ENCODE results near the gene S100Z. TPM values are rescaled to one million over a fixed set of nuclear protein-coding genes. Genes with fewer than 3 reads are reported as not detected.

Gene S100Z
- total and polyA plus RNA-seq, 9 donors, result 0.08 to 1.2 (median 0.22) TPM; not detected in 5

- Histone ChIP-seq H3K36me3 (no peaks in the 10 kb centered on the region), H3K27ac (no peak overlapping the region), H3K4me1 (ENCODE audit: insufficient read depth) (no peaks in the 10 kb centered on the region), H3K9me3 (no peaks in the 10 kb centered on the region), H3K4me3 (no peak overlapping the region), H3K27me3 (no peaks in the 10 kb centered on the region)
- no peak for DNase-seq
- intact Hi-C loops (cut with DNase I), result no loop called here
- TF ChIP-seq CTCF (IDR thresholded peaks at IDR 0.05) (no peak), EP300 (IDR thresholded peaks at IDR 0.05) (no peak), POLR2A (IDR thresholded peaks at IDR 0.05) (no peak)
- WGBS, 3 donors, result 65 to 80% (median 69%) methylated on average over 4 of the region's 4 CpGs
Measured at GRCh38 chr5:76836585-76836984, 13.2 kb upstream of the S100Z start.

GRCh38 chr5:76838481-76839261 lies 11.1 kb upstream of the S100Z start:
- H3K27ac ChIP-seq, result no peak overlapping the region
- H3K36me3 ChIP-seq, result no peaks in the 10 kb centered on the region
- TF ChIP-seq EP300 (IDR thresholded peaks at IDR 0.05) (no peak), POLR2A (IDR thresholded peaks at IDR 0.05) (no peak), CTCF (IDR thresholded peaks at IDR 0.05) (no peak)
- WGBS, 3 donors, result 49 to 52% (median 52%) methylated on average over 7 of the region's 7 CpGs
- DNase-seq, result no peak
- intact Hi-C loops (cut with DNase I), result no loop called here
- H3K27me3 ChIP-seq, result no peaks in the 10 kb centered on the region
- H3K9me3 ChIP-seq, result no peaks in the 10 kb centered on the region
- no peaks in the 10 kb centered on the region for H3K4me1 ChIP-seq (ENCODE audit: insufficient read depth)
- H3K4me3 ChIP-seq, result no peak overlapping the region

GRCh38 chr5:76841361-76841760 lies 8.5 kb upstream of the S100Z start:
- no peaks in the 10 kb centered on the region for H3K27me3 ChIP-seq
- TF ChIP-seq EP300 (IDR thresholded peaks at IDR 0.05), result no peak
- no peak for TF ChIP-seq POLR2A (IDR thresholded peaks at IDR 0.05)
- no peak for TF ChIP-seq CTCF (IDR thresholded peaks at IDR 0.05)
- H3K4me1 ChIP-seq (ENCODE audit: insufficient read depth), result no peaks in the 10 kb centered on the region
- 73 to 82% (median 79%) methylated on average over 3 of the region's 3 CpGs for WGBS, 3 donors
- H3K36me3 ChIP-seq, result no peaks in the 10 kb centered on the region
- no peak for DNase-seq
- no peak overlapping the region for H3K27ac ChIP-seq
- H3K4me3 ChIP-seq, result no peak overlapping the region
- H3K9me3 ChIP-seq, result no peaks in the 10 kb centered on the region
- intact Hi-C loops (cut with DNase I), result no loop called here

GRCh38 chr5:76845890-76846289 lies 3.9 kb upstream of the S100Z start:
- Histone ChIP-seq H3K4me1 (ENCODE audit: insufficient read depth) (no peaks in the 10 kb centered on the region), H3K9me3 (no peaks in the 10 kb centered on the region), H3K27ac (no peak overlapping the region), H3K4me3 (no peak overlapping the region), H3K36me3 (no peaks in the 10 kb centered on the region), H3K27me3 (no peaks in the 10 kb centered on the region)
- TF ChIP-seq POLR2A (IDR thresholded peaks at IDR 0.05) (no peak), EP300 (IDR thresholded peaks at IDR 0.05) (no peak), CTCF (IDR thresholded peaks at IDR 0.05) (no peak)
- intact Hi-C loops (cut with DNase I), result no loop called here
- no peak for DNase-seq
- 91 to 95% (median 95%) methylated on average over 3 of the region's 3 CpGs for WGBS, 3 donors
